ENCODE measurements around the gene RRAS2. TPM values are rescaled to one million over a fixed set of nuclear protein-coding genes. Genes with fewer than 3 reads are reported as not detected.

The RRAS2 gene
- total RNA-seq, 1 experiment from 2014 or later: 158 TPM

DNA sequence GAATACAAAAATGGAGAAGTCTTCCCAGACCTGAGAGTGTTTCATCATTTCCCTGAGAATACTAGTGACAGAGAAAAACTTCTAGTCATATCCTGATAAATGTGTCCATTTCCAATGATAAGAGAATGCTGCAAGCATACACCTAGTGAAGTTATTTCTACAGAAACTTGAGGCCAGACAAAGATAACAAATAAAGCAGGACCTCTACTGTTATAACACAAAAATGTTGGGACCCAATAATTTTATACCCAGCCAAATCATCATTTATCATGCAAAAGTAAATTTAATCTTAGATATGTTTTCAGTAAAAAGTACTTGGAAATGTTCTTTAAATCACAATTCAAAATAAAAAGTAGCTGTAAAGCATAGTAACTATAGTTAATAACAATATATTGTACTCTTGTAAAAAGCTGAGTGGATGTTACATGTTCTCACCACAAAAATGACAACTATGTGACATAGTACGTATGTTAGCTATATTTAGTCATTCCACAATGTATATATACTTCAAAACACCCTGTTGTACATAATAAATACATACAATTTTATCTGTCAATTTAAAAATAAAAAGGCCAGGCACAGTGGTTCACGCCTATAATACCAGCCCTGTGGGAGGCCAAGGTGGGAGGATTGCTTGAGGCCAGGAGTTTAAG is 12.6 kb downstream of the RRAS2 start:
- Histone ChIP-seq H3K14ac (ENCODE audit: insufficient read depth, low read length) (no peak overlapping the region), H3K23ac (ENCODE audit: insufficient read length, low read depth, low read length) (no peak overlapping the region), H4K20me1 (ENCODE audit: control insufficient read depth, insufficient read depth, insufficient read length) (no peaks in the 10 kb centered on the region), H2BK120ac (ENCODE audit: low read depth, low read length, poor library complexity, severe bottlenecking) (no peak overlapping the region), H2BK12ac (ENCODE audit: insufficient read length, low read depth, low read length) (no peak overlapping the region), H2BK5ac (ENCODE audit: insufficient read length, low read length) (no peak overlapping the region), H3K9me3 (ENCODE audit: control insufficient read depth, low read depth, low read length) (no peaks in the 10 kb centered on the region), H4K91ac (ENCODE audit: insufficient read length, low read depth, low read length) (no peak overlapping the region), H4K5ac (ENCODE audit: insufficient read length, low read depth, low read length) (no peak overlapping the region), H3K23me2 (ENCODE audit: insufficient read length, low read depth, low read length, poor library complexity, severe bottlenecking) (no peaks in the 10 kb centered on the region), H3K79me1 (ENCODE audit: insufficient read depth, low read depth, low read length, poor library complexity, severe bottlenecking) (peaks cover 2% of the 10 kb centered on the region), H3K27ac (ENCODE audit: insufficient read length, low read depth, low read length) (no peak overlapping the region), H3K18ac (ENCODE audit: insufficient read length, low read depth, low read length) (no peak overlapping the region), H3K56ac (ENCODE audit: insufficient read length, low read depth, low read length) (no peak overlapping the region), H3K4me1 (ENCODE audit: insufficient read depth, low read length) (peaks cover 8% of the 10 kb centered on the region), H3T11ph (ENCODE audit: low read length) (no peak overlapping the region), H4K8ac (replicated peaks; ENCODE audit: insufficient read length, low read depth, low read length) (no peak overlapping the region), H2AK5ac (ENCODE audit: insufficient read length, low read length) (no peak overlapping the region), H2AFZ (ENCODE audit: low read length) (no peak overlapping the region), H3K79me2 (ENCODE audit: insufficient read depth, low read length) (peaks cover 60% of the 10 kb centered on the region), H2BK20ac (ENCODE audit: low read depth, low read length, poor library complexity, severe bottlenecking) (no peak overlapping the region), H3K4ac (ENCODE audit: low read depth, low read length) (no peak overlapping the region), H3K9ac (ENCODE audit: extremely low read depth, insufficient read length, low read length) (no peak overlapping the region), H3K27me3 (ENCODE audit: insufficient read depth, low read length) (no peaks in the 10 kb centered on the region), H2BK15ac (ENCODE audit: low read depth, low read length) (no peak overlapping the region), H3K4me2 (ENCODE audit: insufficient read depth, insufficient read length, low read length) (no peak overlapping the region)
- WGBS (ENCODE audit: extremely low coverage, insufficient read length, low lambda C conversion rate): no CpG with 5 or more reads among the region's 2 CpGs
- H3K4me1 Mint-ChIP-seq: peaks cover 70 to 72% of the 10 kb centered on the region in 2 experiments
- DNase-seq: no peak
- peaks cover 6 to 53% (median 25%) of the 10 kb centered on the region in 3 experiments for H3K36me3 Mint-ChIP-seq (ENCODE audit: insufficient read depth in 1 of 3, low read depth in 3 of 3)
- H3K4me3 Mint-ChIP-seq: no peak overlapping the region
- peaks cover 10 to 13% of the 10 kb centered on the region in 2 experiments for H3K9me3 Mint-ChIP-seq
- no peaks in the 10 kb centered on the region for H3K27me3 Mint-ChIP-seq (ENCODE audit: low read depth)
- TF ChIP-seq, protein P1, sequence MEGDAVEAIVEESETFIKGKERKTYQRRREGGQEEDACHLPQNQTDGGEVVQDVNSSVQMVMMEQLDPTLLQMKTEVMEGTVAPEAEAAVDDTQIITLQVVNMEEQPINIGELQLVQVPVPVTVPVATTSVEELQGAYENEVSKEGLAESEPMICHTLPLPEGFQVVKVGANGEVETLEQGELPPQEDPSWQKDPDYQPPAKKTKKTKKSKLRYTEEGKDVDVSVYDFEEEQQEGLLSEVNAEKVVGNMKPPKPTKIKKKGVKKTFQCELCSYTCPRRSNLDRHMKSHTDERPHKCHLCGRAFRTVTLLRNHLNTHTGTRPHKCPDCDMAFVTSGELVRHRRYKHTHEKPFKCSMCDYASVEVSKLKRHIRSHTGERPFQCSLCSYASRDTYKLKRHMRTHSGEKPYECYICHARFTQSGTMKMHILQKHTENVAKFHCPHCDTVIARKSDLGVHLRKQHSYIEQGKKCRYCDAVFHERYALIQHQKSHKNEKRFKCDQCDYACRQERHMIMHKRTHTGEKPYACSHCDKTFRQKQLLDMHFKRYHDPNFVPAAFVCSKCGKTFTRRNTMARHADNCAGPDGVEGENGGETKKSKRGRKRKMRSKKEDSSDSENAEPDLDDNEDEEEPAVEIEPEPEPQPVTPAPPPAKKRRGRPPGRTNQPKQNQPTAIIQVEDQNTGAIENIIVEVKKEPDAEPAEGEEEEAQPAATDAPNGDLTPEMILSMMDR (conservative IDR thresholded peaks at IDR 0.05): no peak
- peak overlapping the region in 1 of 3 experiments; percentile 90; a peak in 3 of 7 replicates for H3K27ac Mint-ChIP-seq

Measured in H9 (cell line).